GM19324 (cell line): ENCODE measurements around the gene LCP2.

Source experiments
- ATAC-seq: cut with Tn5 transposase; IDR thresholded peaks from one replicate; pipeline ENCODE4 v1.9.1; 2021; ENCODE audit warnings: mild to moderate bottlenecking, moderate library complexity; ENCODE audit not compliant: unreplicated experiment, low FRiP score

LCP2 gene

GRCh38 chr5:170297589-170298462, at the start of gene LCP2:
Gene LCP2 (minus strand): TSS chr5:170297777. CDS start chr5:170297611, 166 bp downstream.
- ATAC-seq = peak; percentile 32

- no peak for ATAC-seq
Measured at GRCh38 chr5:170347022-170347567, 49.5 kb upstream of the LCP2 start.

GRCh38 chr5:170345971-170346370, 48.4 kb upstream of the LCP2 start:
- ATAC-seq = no peak

- ATAC-seq = no peak
Measured at GRCh38 chr5:170343177-170343576, 45.6 kb upstream of the LCP2 start.

GRCh38 chr5:170342153-170342725, 44.7 kb upstream of the LCP2 start:
- no peak for ATAC-seq

- ATAC-seq = no peak
Measured at GRCh38 chr5:170341545-170341944, 44.0 kb upstream of the LCP2 start.

GRCh38 chr5:170339780-170340167, 42.2 kb upstream of the LCP2 start:
- ATAC-seq = no peak

GRCh38 chr5:170338933-170339779, 41.6 kb upstream of the LCP2 start:
- peak; percentile 66 for ATAC-seq

- no peak for ATAC-seq
Measured at GRCh38 chr5:170338291-170338690, 40.7 kb upstream of the LCP2 start.

GRCh38 chr5:170337045-170337733, 39.6 kb upstream of the LCP2 start:
- no peak for ATAC-seq

- no peak for ATAC-seq
Measured at GRCh38 chr5:170336065-170336464, 38.5 kb upstream of the LCP2 start.

GRCh38 chr5:170334626-170335025, 37.0 kb upstream of the LCP2 start:
- ATAC-seq = no peak

- peak; percentile 56 for ATAC-seq
Measured at GRCh38 chr5:170333161-170333910, 35.8 kb upstream of the LCP2 start.

- no peak for ATAC-seq
Measured at GRCh38 chr5:170332058-170332457, 34.5 kb upstream of the LCP2 start.

GRCh38 chr5:170330568-170331054, 33.0 kb upstream of the LCP2 start:
- ATAC-seq = no peak

GRCh38 chr5:170329524-170329923, 31.9 kb upstream of the LCP2 start:
- no peak for ATAC-seq

- ATAC-seq = no peak
Measured at GRCh38 chr5:170327829-170328228, 30.3 kb upstream of the LCP2 start.

- peak; percentile 38 for ATAC-seq
Measured at GRCh38 chr5:170327168-170327567, 29.6 kb upstream of the LCP2 start.

GRCh38 chr5:170319301-170319700, 21.7 kb upstream of the LCP2 start:
- ATAC-seq = no peak
